Endothelial cell (in vitro differentiated cells): Measurements from ENCODE around the gene RNU5B-1. TPM values are rescaled to one million over a fixed set of nuclear protein-coding genes. Genes with fewer than 3 reads are reported as not detected.

ENCODE experiments used
- DNase-seq: peaks from one replicate; pipeline ENCODE4 v3.0.0; 2021; ENCODE audit warnings: low spot score
- H3K27ac Mint-ChIP-seq: one replicate; pipeline ENCODE4 v1.8.0; 2021; ENCODE audit warnings: mixed read lengths, inconsistent platforms; ENCODE audit not compliant: unreplicated experiment
- H3K27me3 Mint-ChIP-seq: one replicate; pipeline ENCODE4 v1.8.0; 2021; ENCODE audit warnings: mild to moderate bottlenecking, moderate library complexity, mixed read lengths, inconsistent platforms; ENCODE audit not compliant: unreplicated experiment
- H3K36me3 Mint-ChIP-seq: one replicate; pipeline ENCODE4 v1.8.0; 2021; ENCODE audit warnings: mild to moderate bottlenecking, low read depth, mixed read lengths, inconsistent platforms; ENCODE audit not compliant: unreplicated experiment
- H3K4me1 Mint-ChIP-seq: one replicate; pipeline ENCODE4 v1.8.0; 2021; ENCODE audit warnings: mild to moderate bottlenecking, mixed read lengths, inconsistent platforms; ENCODE audit not compliant: unreplicated experiment
- H3K4me3 Mint-ChIP-seq: one replicate; pipeline ENCODE4 v1.8.0; 2021; ENCODE audit warnings: mild to moderate bottlenecking, mixed read lengths, inconsistent platforms; ENCODE audit not compliant: unreplicated experiment
- H3K9me3 Mint-ChIP-seq: one replicate; pipeline ENCODE4 v1.8.0; 2021; ENCODE audit warnings: mixed read lengths, inconsistent platforms; ENCODE audit not compliant: unreplicated experiment
- long read RNA-seq: library from polyadenylated mRNA; unstranded; transcript quantifications from one replicate; pipeline ENCODE4 v2.0.0, GENCODE V29; 2020; ENCODE audit not compliant: unreplicated experiment
- total RNA-seq: library from RNA; stranded (reverse); fragmentation: NEBNext Ultra II Directional; extraction: Animal tissue kit (Norgen Biotek cat#: 25700); gene quantifications from one replicate; pipeline ENCODE4 v1.2.1, GENCODE V29; 2021; ENCODE audit not compliant: unreplicated experiment
- TF ChIP-seq, protein P1 (sequence below): fragments of 200-600 bp; sonication (generic); IDR thresholded peaks from one replicate; pipeline ENCODE4 v1.5.0; 2021; ENCODE audit warnings: antibody characterized with exemption; ENCODE audit not compliant: unreplicated experiment

The RNU5B-1 gene
- not detected for total RNA-seq
- long read RNA-seq = 0 reads

DNA sequence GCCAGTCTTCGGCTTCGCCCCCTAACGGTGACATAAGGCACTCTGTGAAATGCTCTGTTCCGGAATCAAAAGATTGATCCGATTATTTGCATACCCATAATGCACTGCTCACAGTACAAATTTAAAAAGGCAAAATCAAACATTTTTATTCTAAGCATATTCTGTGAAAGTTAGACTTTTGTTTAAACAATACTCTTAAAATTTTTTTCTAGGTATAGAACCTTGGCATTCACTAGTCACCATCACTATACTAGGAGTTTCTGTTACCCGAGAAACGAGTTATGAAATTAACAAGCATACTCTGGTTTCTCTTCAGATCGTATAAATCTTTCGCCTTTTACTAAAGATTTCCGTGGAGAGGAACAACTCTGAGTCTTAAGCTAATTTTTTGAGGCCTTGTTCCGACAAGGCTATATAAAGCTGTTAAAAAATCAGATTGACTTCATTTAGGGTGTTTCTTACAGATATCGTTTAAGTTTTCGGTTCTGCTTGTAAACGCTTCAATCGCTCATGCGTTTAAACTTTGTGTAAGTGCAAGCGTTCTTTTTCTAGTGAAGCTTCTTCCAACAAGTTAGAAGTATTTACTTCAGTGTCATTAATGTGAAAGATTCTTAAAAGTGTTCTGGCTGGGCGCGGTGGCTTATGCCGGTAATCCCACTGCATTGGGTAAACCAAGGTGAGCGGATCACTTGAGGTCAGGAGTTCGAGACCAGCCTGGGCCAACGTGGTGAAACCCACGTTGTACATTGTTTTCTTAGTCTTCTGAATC lies at the start of gene RNU5B-1:
Gene RNU5B-1 (plus strand): TSS at position 297 of the 769 bp plus-strand sequence.
- TF ChIP-seq, protein P1, sequence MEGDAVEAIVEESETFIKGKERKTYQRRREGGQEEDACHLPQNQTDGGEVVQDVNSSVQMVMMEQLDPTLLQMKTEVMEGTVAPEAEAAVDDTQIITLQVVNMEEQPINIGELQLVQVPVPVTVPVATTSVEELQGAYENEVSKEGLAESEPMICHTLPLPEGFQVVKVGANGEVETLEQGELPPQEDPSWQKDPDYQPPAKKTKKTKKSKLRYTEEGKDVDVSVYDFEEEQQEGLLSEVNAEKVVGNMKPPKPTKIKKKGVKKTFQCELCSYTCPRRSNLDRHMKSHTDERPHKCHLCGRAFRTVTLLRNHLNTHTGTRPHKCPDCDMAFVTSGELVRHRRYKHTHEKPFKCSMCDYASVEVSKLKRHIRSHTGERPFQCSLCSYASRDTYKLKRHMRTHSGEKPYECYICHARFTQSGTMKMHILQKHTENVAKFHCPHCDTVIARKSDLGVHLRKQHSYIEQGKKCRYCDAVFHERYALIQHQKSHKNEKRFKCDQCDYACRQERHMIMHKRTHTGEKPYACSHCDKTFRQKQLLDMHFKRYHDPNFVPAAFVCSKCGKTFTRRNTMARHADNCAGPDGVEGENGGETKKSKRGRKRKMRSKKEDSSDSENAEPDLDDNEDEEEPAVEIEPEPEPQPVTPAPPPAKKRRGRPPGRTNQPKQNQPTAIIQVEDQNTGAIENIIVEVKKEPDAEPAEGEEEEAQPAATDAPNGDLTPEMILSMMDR = peak; percentile 94
- Mint-ChIP-seq H3K4me1 (peaks cover 6% of the 10 kb centered on the region), H3K4me3 (peak within 1 kb of the TSS; percentile 89), H3K27ac (peak within 1 kb of the TSS; percentile 100), H3K9me3 (no peaks in the 10 kb centered on the region), H3K36me3 (no peaks in the 10 kb centered on the region), H3K27me3 (peaks cover 7% of the 10 kb centered on the region)
- DNase-seq = peak; percentile 68

DNA sequence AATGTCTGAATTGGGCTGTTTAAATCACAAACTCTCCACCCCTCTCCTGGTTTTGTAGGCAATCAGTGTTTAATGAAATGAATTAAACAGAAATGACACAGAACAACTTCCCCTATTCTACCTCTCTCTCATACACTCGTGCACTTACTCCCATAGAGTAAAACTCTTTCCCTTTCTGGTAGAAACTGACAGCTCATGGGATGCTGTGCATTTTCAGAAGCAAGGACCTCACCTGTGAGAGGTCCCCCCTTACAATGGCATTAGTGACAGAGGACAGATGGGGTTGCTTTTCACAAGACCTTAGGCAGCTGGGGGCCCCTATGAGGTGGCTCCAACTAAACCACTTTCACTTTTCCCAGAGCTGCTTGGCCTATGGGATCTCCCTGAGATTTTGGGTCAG lies 49.7 kb upstream of the RNU5B-1 start:
- H3K4me3 Mint-ChIP-seq = no peak overlapping the region
- DNase-seq = no peak
- H3K4me1 Mint-ChIP-seq = no peaks in the 10 kb centered on the region
- H3K36me3 Mint-ChIP-seq = no peaks in the 10 kb centered on the region
- H3K27ac Mint-ChIP-seq = no peak overlapping the region
- no peaks in the 10 kb centered on the region for H3K9me3 Mint-ChIP-seq
- TF ChIP-seq, protein P1 = no peak
- H3K27me3 Mint-ChIP-seq = no peaks in the 10 kb centered on the region

DNA sequence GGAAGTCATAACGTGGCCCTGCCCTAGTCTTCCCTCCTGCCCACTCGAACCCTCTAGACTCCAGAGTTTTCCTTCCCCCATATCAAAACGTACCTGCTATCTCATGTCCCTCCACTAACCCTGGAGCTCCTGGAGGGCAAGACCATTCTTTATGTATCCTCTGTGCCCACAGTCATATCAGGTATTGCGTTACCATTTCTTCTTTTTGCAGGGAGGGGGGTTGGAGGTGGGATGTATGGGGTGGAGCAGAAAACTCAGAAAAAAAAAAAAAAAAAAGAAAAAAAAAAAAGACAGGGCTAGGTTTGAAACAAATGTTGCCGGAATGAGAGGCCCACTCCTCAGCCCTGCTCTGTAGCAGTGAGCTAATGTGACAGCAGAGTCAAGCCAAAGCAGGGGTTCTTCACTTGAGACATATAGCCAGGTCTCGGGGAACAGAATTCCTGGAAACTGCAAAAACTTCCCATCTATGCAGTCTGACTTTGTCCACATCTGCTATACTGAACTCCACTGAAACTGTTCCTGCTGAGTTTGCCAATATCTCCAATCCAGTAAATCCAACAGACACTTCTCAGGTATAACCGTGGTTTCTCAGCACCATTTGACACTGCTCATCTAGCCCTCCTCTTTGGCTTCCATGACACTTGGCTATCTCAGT lies 48.9 kb upstream of the RNU5B-1 start:
- H3K4me1 Mint-ChIP-seq = no peaks in the 10 kb centered on the region
- DNase-seq = no peak
- no peak overlapping the region for H3K4me3 Mint-ChIP-seq
- TF ChIP-seq, protein P1 = no peak
- H3K9me3 Mint-ChIP-seq = no peaks in the 10 kb centered on the region
- no peak overlapping the region for H3K27ac Mint-ChIP-seq
- H3K27me3 Mint-ChIP-seq = no peaks in the 10 kb centered on the region
- no peaks in the 10 kb centered on the region for H3K36me3 Mint-ChIP-seq

DNA sequence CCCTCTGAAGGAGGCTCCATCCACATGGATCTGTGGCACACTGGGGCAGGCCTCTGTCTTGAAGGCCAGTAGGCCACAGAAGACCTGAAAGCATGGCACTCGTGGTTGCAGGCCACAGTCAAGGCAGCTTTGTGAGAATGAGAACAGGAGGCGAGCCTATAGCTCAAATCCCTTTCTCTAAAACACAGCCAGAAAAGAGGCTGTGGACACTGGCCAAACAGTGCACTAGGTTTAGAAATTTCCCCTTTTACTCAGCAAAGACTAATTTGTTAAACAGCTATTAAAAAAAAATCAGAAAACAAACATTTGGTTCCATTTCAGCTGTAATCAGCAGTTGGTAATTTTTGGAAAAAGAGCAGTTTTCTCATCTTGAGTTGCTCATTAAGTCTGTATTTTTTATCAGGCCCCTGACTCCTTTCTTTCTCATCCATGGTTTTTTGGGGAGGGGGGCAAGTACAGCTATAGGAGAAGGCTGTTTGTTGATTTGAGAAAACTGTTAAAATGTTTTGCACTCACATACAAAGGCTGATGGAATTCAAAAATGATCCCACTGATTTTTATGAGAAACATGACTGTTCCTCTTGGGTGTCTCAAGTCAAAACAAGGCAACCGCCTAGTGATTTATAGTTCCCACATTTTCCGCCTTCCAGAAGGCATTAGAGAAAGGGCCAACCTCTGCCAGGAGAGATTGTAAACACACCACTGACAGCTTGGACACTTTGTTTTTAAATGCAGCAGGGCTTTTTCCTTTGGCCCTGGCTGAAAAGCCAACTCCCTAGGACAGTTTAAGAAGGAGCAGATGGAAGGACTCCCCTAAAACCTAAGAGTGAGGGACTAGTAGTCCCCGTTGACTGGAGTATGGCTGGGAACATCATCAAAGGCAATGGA lies 45.9 kb upstream of the RNU5B-1 start:
- TF ChIP-seq, protein P1 = no peak
- no peaks in the 10 kb centered on the region for H3K27me3 Mint-ChIP-seq
- H3K9me3 Mint-ChIP-seq = no peaks in the 10 kb centered on the region
- H3K4me3 Mint-ChIP-seq = no peak overlapping the region
- H3K36me3 Mint-ChIP-seq = no peaks in the 10 kb centered on the region
- no peaks in the 10 kb centered on the region for H3K4me1 Mint-ChIP-seq
- no peak for DNase-seq
- no peak overlapping the region for H3K27ac Mint-ChIP-seq
